ENCODE data around the gene ASS1. TPM values are rescaled to one million over a fixed set of nuclear protein-coding genes. Genes with fewer than 3 reads are reported as not detected.

Gene ASS1
- 29.1 and 80.1 TPM in 2 replicates for total RNA-seq (ENCODE audit: low replicate concordance)
- long read RNA-seq, transcript ASS1-201 (15 exons, 1,564 nt), result major isoform, 206 of 232 reads
- long read RNA-seq, transcript ASS1-203 (16 exons, 1,548 nt), result minor isoform, 8 of 232 reads
- long read RNA-seq, partial matches to known transcripts, result 14 of 232 reads
- long read RNA-seq, other reads (novel, unspliced or antisense), result 4 of 232 reads

GRCh38 chr9:130444565-130445221 is at the start of gene ASS1:
ASS1 (plus strand) TSS chr9:130444961; CDS start chr9:130452229, 7,268 bp downstream.
- peak within 1 kb of the TSS; percentile 87 for H3K4me3 Mint-ChIP-seq
- peak within 1 kb of the TSS; percentile 90 for H3K27ac Mint-ChIP-seq
- TF ChIP-seq, protein P1, sequence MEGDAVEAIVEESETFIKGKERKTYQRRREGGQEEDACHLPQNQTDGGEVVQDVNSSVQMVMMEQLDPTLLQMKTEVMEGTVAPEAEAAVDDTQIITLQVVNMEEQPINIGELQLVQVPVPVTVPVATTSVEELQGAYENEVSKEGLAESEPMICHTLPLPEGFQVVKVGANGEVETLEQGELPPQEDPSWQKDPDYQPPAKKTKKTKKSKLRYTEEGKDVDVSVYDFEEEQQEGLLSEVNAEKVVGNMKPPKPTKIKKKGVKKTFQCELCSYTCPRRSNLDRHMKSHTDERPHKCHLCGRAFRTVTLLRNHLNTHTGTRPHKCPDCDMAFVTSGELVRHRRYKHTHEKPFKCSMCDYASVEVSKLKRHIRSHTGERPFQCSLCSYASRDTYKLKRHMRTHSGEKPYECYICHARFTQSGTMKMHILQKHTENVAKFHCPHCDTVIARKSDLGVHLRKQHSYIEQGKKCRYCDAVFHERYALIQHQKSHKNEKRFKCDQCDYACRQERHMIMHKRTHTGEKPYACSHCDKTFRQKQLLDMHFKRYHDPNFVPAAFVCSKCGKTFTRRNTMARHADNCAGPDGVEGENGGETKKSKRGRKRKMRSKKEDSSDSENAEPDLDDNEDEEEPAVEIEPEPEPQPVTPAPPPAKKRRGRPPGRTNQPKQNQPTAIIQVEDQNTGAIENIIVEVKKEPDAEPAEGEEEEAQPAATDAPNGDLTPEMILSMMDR (conservative IDR thresholded peaks at IDR 0.05), result no peak
- H3K27me3 Mint-ChIP-seq, result peaks cover 14% of the 10 kb centered on the region
- H3K9me3 Mint-ChIP-seq, result peaks cover 5% of the 10 kb centered on the region
- H3K36me3 Mint-ChIP-seq, result no peaks in the 10 kb centered on the region
- no peak for DNase-seq (ENCODE audit: extremely low spot score, unreplicated experiment)
- peaks cover 20% of the 10 kb centered on the region for H3K4me1 Mint-ChIP-seq (ENCODE audit: unreplicated experiment)

GRCh38 chr9:130395810-130396435 is 48.8 kb upstream of the ASS1 start:
- DNase-seq (ENCODE audit: extremely low spot score, unreplicated experiment), result no peak
- Mint-ChIP-seq H3K4me3 (no peak overlapping the region), H3K4me1 (ENCODE audit: unreplicated experiment) (peaks cover 5% of the 10 kb centered on the region), H3K27me3 (no peaks in the 10 kb centered on the region), H3K9me3 (no peaks in the 10 kb centered on the region), H3K27ac (no peak overlapping the region), H3K36me3 (no peaks in the 10 kb centered on the region)
- TF ChIP-seq, protein P1 (conservative IDR thresholded peaks at IDR 0.05), result no peak

DNA sequence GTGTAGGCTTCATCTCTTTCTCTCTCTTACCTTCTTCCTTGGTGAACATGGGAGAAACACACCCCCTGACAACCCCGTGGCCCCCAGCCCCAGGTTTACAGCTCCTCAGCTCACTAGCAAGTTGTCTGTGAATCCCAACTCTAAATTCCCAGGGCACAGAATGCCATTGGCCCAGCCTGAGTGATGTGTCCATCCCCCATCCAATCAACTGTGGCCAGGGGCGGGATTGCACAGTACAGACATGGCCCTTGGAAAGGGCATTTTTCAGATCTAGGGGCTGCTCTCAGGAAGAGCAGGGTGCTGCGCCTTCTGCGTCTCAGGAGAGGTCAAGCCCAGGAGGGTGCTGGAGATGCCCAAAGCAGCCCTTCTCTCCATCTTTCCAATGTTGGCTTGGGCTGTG is 48.2 kb upstream of the ASS1 start:
- H3K4me3 Mint-ChIP-seq, result no peak overlapping the region
- no peaks in the 10 kb centered on the region for H3K36me3 Mint-ChIP-seq
- DNase-seq (ENCODE audit: extremely low spot score, unreplicated experiment), result no peak
- no peaks in the 10 kb centered on the region for H3K27me3 Mint-ChIP-seq
- H3K27ac Mint-ChIP-seq, result no peak overlapping the region
- TF ChIP-seq, protein P1 (conservative IDR thresholded peaks at IDR 0.05), result no peak
- no peaks in the 10 kb centered on the region for H3K9me3 Mint-ChIP-seq
- H3K4me1 Mint-ChIP-seq (ENCODE audit: unreplicated experiment), result peaks cover 5% of the 10 kb centered on the region

DNA sequence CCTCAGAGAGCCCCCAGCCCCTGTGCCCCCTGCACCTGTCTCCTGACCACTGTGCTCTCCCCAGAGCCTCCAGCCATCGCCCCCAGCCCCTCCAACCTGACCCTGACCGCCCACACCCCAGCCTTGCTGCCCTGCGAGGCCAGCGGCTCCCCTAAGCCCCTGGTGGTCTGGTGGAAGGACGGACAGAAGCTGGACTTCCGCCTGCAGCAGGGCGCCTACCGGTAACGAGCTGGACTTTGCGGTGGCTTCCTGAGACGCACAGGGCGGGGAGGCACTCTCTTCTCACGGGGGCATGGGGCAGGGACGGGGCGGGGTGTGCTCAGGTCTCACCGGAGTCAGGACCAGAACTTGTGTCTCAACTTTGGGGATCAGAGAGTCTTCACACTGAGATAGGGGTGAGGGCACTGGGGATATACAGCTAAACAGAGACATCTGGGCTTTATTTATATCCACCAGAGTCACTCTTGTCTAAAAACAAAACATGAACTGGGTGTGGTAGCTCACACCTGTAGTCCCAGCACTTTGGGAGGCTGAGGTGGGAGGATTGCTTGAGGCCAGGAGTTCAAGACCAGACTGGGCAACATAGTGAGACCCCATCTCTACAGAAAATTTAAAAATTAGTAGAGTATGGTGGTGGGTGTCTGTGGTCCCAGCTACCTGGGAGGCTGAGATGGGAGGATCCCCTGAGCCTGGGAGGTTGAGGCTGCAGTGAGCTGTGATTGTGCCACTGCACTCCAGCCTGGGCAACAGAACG is 46.1 kb upstream of the ASS1 start:
- Mint-ChIP-seq H3K4me3 (no peak overlapping the region), H3K36me3 (no peaks in the 10 kb centered on the region), H3K9me3 (no peaks in the 10 kb centered on the region), H3K4me1 (ENCODE audit: unreplicated experiment) (peaks cover 5% of the 10 kb centered on the region), H3K27ac (no peak overlapping the region), H3K27me3 (no peaks in the 10 kb centered on the region)
- TF ChIP-seq, protein P1 (conservative IDR thresholded peaks at IDR 0.05), result no peak
- no peak for DNase-seq (ENCODE audit: extremely low spot score, unreplicated experiment)

GRCh38 chr9:130399768-130400167 is 45.0 kb upstream of the ASS1 start:
- no peaks in the 10 kb centered on the region for H3K27me3 Mint-ChIP-seq
- no peak for DNase-seq (ENCODE audit: extremely low spot score, unreplicated experiment)
- TF ChIP-seq, protein P1 (conservative IDR thresholded peaks at IDR 0.05), result no peak
- peaks cover 5% of the 10 kb centered on the region for H3K4me1 Mint-ChIP-seq (ENCODE audit: unreplicated experiment)
- H3K4me3 Mint-ChIP-seq, result no peak overlapping the region
- no peak overlapping the region for H3K27ac Mint-ChIP-seq
- H3K9me3 Mint-ChIP-seq, result no peaks in the 10 kb centered on the region
- H3K36me3 Mint-ChIP-seq, result no peaks in the 10 kb centered on the region

Measured in type B pancreatic cell (in vitro differentiated cells).